B cell (primary cell): ENCODE results near the gene FANCC. TPM values are rescaled to one million over a fixed set of nuclear protein-coding genes. Genes with fewer than 3 reads are reported as not detected.

Experiments used
- ATAC-seq: fragments of 200-7000 bp; cut with Tn5 transposase; one replicate; pipeline ENCODE4 v1.10.0; 2021; ENCODE audit warnings: low read depth, mild to moderate bottlenecking, moderate number of reproducible peaks, moderate library complexity
- CTCF ChIA-PET: fragments of 350-600 bp; sonication (Branson Sonifier 250); formaldehyde crosslinking; loops from one replicate; lab custom pipeline; 2021; ENCODE audit warnings: antibody characterized with exemption, inconsistent platforms; lab: Charles Lee
- POLR2A ChIA-PET: fragments of 350-600 bp; sonication (Branson Sonifier 250); formaldehyde crosslinking; loops from one replicate; lab custom pipeline; 2021; ENCODE audit warnings: antibody characterized with exemption; lab: Charles Lee
- DNase-seq: peaks from one replicate; pipeline ENCODE4 v3.0.0; 2013
- H2AFZ ChIP-seq: 2 replicates; pipeline ENCODE4 v1.6.1; 2012; ENCODE audit warnings: mild to moderate bottlenecking, low read depth, low read length; ENCODE audit not compliant: insufficient read depth, poor library complexity, severe bottlenecking
- H3K27ac ChIP-seq, 2 donors: 1 replicate in 1 of 2; 2 replicates in 1 of 2; pipeline ENCODE4 v1.5.1; 2012 to 2013; ENCODE audit warnings: low read length in 2 of 2, mild to moderate bottlenecking in 2 of 2, moderate library complexity in 1 of 2
- H3K27me3 ChIP-seq, 4 experiments: fragments of 200-600 bp in 1 of 4; sonication (generic) in 1 of 4; replicated peaks in 1 of 4; 1 replicate in 2 of 4; 2 replicates in 2 of 4; pipeline versions ENCODE4 v1.6.1 to v1.7.0; 2013 to 2016; ENCODE audit warnings: low read length in 3 of 4, mild to moderate bottlenecking in 2 of 4, mixed read lengths in 1 of 4, moderate library complexity in 1 of 4; ENCODE audit not compliant: insufficient read depth in 4 of 4, control insufficient read depth in 3 of 4; ENCODE audit errors: control extremely low read depth in 1 of 4
- H3K36me3 ChIP-seq, 2 experiments: replicated peaks in 1 of 2; 1 replicate in 1 of 2; 2 replicates in 1 of 2; pipeline versions ENCODE4 v1.6.1 to v1.7.1; 2013; ENCODE audit warnings: low read length in 1 of 2; ENCODE audit not compliant: insufficient read depth in 2 of 2, control insufficient read depth in 1 of 2; ENCODE audit errors: control extremely low read depth in 1 of 2, extremely low read depth in 1 of 2
- H3K4me1 ChIP-seq, 2 donors: fragments of 200-600 bp in 1 of 2; sonication (generic) in 1 of 2; 1 replicate in 1 of 2; 2 replicates in 1 of 2; pipeline versions ENCODE4 v1.5.1 to v1.6.1; 2013 to 2017; ENCODE audit warnings: low read length in 2 of 2; ENCODE audit not compliant: control insufficient read depth in 2 of 2, insufficient read depth in 2 of 2
- H3K4me2 ChIP-seq: replicated peaks from 2 replicates; pipeline ENCODE3; 2012; ENCODE audit warnings: mild to moderate bottlenecking, low read depth, low read length; ENCODE audit not compliant: poor library complexity, severe bottlenecking
- H3K4me3 ChIP-seq, 5 experiments: fragments of 200-600 bp in 1 of 5; sonication (generic) in 1 of 5; 1 replicate in 3 of 5; 2 replicates in 2 of 5; pipeline versions ENCODE4 v1.5.1 to v1.7.0; 2011 to 2016; ENCODE audit warnings: low read length in 4 of 5, mild to moderate bottlenecking in 4 of 5, low read depth in 2 of 5, control low read depth in 1 of 5, moderate library complexity in 1 of 5; ENCODE audit not compliant: insufficient read depth in 1 of 5; ENCODE audit errors: control extremely low read depth in 1 of 5, extremely low read depth in 1 of 5
- H3K79me2 ChIP-seq: fragments of 200-600 bp; sonication (generic); one replicate; pipeline ENCODE4 v1.6.0; 2016; ENCODE audit warnings: low read length; ENCODE audit not compliant: control insufficient read depth, insufficient read depth
- H3K9ac ChIP-seq: fragments of 200-600 bp; sonication (generic); 2 replicates; pipeline ENCODE4 v1.6.1; 2017; ENCODE audit warnings: mild to moderate bottlenecking, low read length, moderate library complexity
- H3K9me3 ChIP-seq, 3 donors: one replicate each; pipeline versions ENCODE4 v1.6.1 to v1.7.1; 2013; ENCODE audit warnings: low read length in 2 of 3; ENCODE audit not compliant: control insufficient read depth in 2 of 3, insufficient read depth in 1 of 3; ENCODE audit errors: control extremely low read depth in 1 of 3
- H4K20me1 ChIP-seq: 2 replicates; pipeline ENCODE4 v1.6.0; 2012; ENCODE audit warnings: mild to moderate bottlenecking, low read length; ENCODE audit not compliant: insufficient read depth, control insufficient read depth, poor library complexity, severe bottlenecking
- H3K27ac Mint-ChIP-seq: one replicate; pipeline ENCODE4 v1.8.0; 2021; ENCODE audit warnings: mixed read lengths
- H3K27me3 Mint-ChIP-seq: one replicate; pipeline ENCODE4 v1.8.0; 2021; ENCODE audit warnings: mixed read lengths
- H3K4me1 Mint-ChIP-seq: one replicate; pipeline ENCODE4 v1.8.0; 2021; ENCODE audit warnings: mixed read lengths
- H3K4me3 Mint-ChIP-seq: one replicate; pipeline ENCODE4 v1.8.0; 2021; ENCODE audit warnings: mixed read lengths
- H3K9me3 Mint-ChIP-seq: one replicate; pipeline ENCODE4 v1.8.0; 2022; ENCODE audit warnings: mixed read lengths; ENCODE audit not compliant: insufficient read depth
- EZH2 ChIP-seq: IDR thresholded peaks from 2 replicates; pipeline ENCODE4 v1.6.1; 2012; ENCODE audit warnings: borderline replicate concordance, low read depth, mild to moderate bottlenecking, moderate library complexity, low read length; ENCODE audit not compliant: insufficient read depth, poor library complexity, severe bottlenecking
- WGBS: methylation state at CpG from one replicate; pipeline ENCODE4 v1.1.5; 2013; ENCODE audit warnings: missing lambda C conversion rate; ENCODE audit not compliant: insufficient coverage; 5-methylcytosine and 5-hydroxymethylcytosine counted together
- intact Hi-C: fragments of 100-400 bp; cut with micrococcal nuclease; formaldehyde crosslinking; loops from one replicate; pipeline ENCODE4 v1.10.0; 2022
- polyA plus RNA-seq: library from polyadenylated mRNA; depleted of rRNA; stranded (reverse); fragments of >200 nt; gene quantifications from 2 replicates; pipeline ENCODE4 v1.2.3, GENCODE V29; 2012
- total RNA-seq, 2 donors: library from RNA; stranded (reverse); fragments of 120-200 nt in 1 of 2; gene quantifications; 1 replicate in 1 of 2; 2 replicates in 1 of 2; pipeline versions ENCODE4 v1.2.3 to v1.2.4, GENCODE V29; 2013 to 2022
- TF ChIP-seq, protein P1 (sequence below): fragments of 200-600 bp; IDR thresholded peaks from one replicate; pipeline ENCODE4 v1.8.0; 2022; ENCODE audit warnings: antibody characterized with exemption, mild to moderate bottlenecking

FANCC gene
- total and polyA plus RNA-seq, 2 donors (not counting 1 experiment from before 2014, with no cell fraction given): 1.8 to 11.1 TPM

DNA sequence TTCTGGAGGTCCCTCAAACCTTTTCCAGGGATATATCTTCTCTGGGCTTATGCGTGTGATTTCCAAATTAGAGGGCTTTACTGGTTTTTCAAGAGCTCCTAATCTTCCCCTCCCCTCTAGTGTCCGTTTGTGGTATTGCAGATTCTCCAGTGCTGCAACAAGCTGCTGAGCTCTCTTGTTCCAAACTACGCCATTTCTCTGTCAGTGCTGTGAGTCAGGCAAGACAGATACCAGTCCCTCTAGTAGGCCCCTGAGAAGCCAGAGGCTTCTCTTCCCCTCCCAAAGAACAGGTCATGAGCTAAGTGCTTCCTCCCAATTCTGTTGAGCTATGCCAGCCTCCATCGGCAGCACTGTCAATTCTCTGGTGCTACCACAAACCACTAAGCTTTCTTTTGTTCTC, 149.5 kb downstream of the FANCC start:
- Mint-ChIP-seq H3K27me3 (no peaks in the 10 kb centered on the region), H3K4me1 (no peaks in the 10 kb centered on the region), H3K4me3 (no peak overlapping the region), H3K9me3 (no peaks in the 10 kb centered on the region), H3K27ac (no peak overlapping the region)
- Histone ChIP-seq H3K79me2 (no peaks in the 10 kb centered on the region), H3K4me2 (no peak overlapping the region), H2AFZ (no peak overlapping the region), H3K27me3 (no peaks in the 10 kb centered on the region), H3K36me3 (no peaks in the 10 kb centered on the region), H4K20me1 (no peaks in the 10 kb centered on the region), H3K9me3 (peaks cover 0 to 4% (median 0%) of the 10 kb centered on the region in 3 donors), H3K27ac (no peak overlapping the region), H3K4me3 (no peak overlapping the region), H3K4me1 (no peaks in the 10 kb centered on the region), H3K9ac (no peak overlapping the region)
- WGBS: 84% methylated on average over 4 of the region's 4 CpGs
- ATAC-seq (peak; percentile 33), DNase-seq (peak; percentile 52)
- ChIA-PET POLR2A (no interaction called here), CTCF (interaction anchor here (0.7 to 2.2 kb wide), 11 partner anchors 9 to 486 kb away, joined by 3 to 30 read pairs (median 4); no protein-coding TSS in a partner anchor)
- TF ChIP-seq, protein P1, sequence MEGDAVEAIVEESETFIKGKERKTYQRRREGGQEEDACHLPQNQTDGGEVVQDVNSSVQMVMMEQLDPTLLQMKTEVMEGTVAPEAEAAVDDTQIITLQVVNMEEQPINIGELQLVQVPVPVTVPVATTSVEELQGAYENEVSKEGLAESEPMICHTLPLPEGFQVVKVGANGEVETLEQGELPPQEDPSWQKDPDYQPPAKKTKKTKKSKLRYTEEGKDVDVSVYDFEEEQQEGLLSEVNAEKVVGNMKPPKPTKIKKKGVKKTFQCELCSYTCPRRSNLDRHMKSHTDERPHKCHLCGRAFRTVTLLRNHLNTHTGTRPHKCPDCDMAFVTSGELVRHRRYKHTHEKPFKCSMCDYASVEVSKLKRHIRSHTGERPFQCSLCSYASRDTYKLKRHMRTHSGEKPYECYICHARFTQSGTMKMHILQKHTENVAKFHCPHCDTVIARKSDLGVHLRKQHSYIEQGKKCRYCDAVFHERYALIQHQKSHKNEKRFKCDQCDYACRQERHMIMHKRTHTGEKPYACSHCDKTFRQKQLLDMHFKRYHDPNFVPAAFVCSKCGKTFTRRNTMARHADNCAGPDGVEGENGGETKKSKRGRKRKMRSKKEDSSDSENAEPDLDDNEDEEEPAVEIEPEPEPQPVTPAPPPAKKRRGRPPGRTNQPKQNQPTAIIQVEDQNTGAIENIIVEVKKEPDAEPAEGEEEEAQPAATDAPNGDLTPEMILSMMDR: peak; percentile 79
- no peak for TF ChIP-seq EZH2
- intact Hi-C loops: loop anchor here (1.0 kb wide), 1 partner anchor 487 kb away; no protein-coding TSS in a partner anchor

DNA sequence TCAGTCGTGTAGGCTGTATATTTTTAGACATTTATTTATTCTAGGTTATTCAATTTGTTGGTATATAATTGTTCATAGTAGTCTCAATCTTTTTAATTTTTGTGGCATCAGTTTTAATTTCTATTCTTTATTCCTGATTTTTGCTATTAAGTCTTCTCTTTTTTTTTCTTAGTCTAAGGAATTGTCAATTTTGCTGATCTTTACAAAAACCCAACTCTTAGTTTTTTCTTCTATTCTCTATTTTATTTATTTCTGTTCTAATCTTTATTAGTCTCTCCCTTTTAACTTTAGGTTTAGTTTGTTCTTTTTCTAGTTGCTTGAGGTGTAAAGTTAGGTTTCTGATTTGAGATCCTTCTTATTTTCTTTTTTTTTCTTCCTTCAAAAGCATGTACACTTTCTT, 152.5 kb downstream of the FANCC start:
- Histone ChIP-seq H3K4me2 (no peak overlapping the region), H3K9me3 (peaks cover 0 to 4% (median 0%) of the 10 kb centered on the region in 3 donors), H3K4me3 (no peak overlapping the region), H3K27ac (no peak overlapping the region), H4K20me1 (no peaks in the 10 kb centered on the region), H3K79me2 (no peaks in the 10 kb centered on the region), H3K36me3 (no peaks in the 10 kb centered on the region), H2AFZ (no peak overlapping the region), H3K4me1 (no peaks in the 10 kb centered on the region), H3K27me3 (no peaks in the 10 kb centered on the region), H3K9ac (no peak overlapping the region)
- ATAC-seq (no peak), DNase-seq (no peak)
- CTCF ChIA-PET: no interaction called here
- no peak overlapping the region for H3K4me3 Mint-ChIP-seq
- no peak overlapping the region for H3K27ac Mint-ChIP-seq
- POLR2A ChIA-PET: no interaction called here
- TF ChIP-seq, protein P1: no peak
- TF ChIP-seq EZH2: no peak
- WGBS: no CpG with 5 or more reads among the region's 1 CpG
- H3K9me3 Mint-ChIP-seq: no peaks in the 10 kb centered on the region
- intact Hi-C loops: no loop called here
- no peaks in the 10 kb centered on the region for H3K27me3 Mint-ChIP-seq
- H3K4me1 Mint-ChIP-seq: no peaks in the 10 kb centered on the region
